ENCODE results near the gene BDKRB2. TPM values are rescaled to one million over a fixed set of nuclear protein-coding genes. Genes with fewer than 3 reads are reported as not detected.

Gene BDKRB2
- polyA plus RNA-seq, 3 donors from 2014 or later, result not detected

Other genes with a start within 250 kb of the BDKRB2 start
- not detected for gene C14orf132, start 165.5 kb upstream of the BDKRB2 start, polyA plus RNA-seq
- gene BDKRB1, start 51.4 kb downstream of the BDKRB2 start, polyA plus RNA-seq, result not detected
- gene ATG2B, start 158.5 kb downstream of the BDKRB2 start, polyA plus RNA-seq, result 1 to 10 TPM; 1.6 to 3.2 (median 2.9) TPM
- 10 to 100 TPM; 18.0 to 23.2 (median 21.2) TPM for gene GSKIP, start 158.7 kb downstream of the BDKRB2 start, polyA plus RNA-seq
- under 1 TPM in 1 of 3 donors, not detected in 2; 0.31 TPM for gene AK7, start 187.3 kb downstream of the BDKRB2 start, polyA plus RNA-seq

Data from immature natural killer cell (primary cell).